ENCODE data around the gene PHKB.

The PHKB gene

DNA sequence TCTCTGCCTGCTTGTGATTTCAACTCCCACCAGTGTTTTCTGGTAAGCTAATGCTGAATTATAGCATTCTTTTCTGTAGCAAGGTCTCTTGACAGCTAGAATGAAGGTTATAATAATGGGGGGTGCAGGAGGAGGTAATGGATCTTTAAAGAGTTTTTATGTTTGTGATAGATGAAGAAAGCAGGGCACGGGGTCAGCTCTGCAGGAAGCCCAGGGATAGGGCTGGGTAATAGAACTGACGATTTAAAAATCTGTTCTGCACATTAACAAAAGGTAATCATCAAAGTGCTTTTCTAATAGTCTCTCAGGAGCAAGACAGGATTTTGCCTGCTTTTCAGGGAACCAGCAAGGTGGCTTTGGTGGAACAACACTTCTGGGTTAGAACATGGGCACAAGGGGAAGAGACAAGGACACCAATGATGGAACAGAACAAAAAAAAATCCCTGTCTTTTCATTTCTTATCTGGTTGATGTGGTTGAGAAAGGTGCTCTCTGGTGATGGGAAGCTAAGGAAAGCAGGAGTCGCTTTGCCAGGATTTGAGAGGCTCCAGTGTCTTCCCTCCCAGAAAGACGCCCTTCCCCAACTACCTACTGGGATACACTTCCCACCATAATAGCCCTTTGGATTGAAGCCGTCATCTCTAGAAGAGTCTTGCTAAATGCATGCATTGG, 263.1 kb downstream of the PHKB start (continued):
- TF ChIP-seq, protein P1, sequence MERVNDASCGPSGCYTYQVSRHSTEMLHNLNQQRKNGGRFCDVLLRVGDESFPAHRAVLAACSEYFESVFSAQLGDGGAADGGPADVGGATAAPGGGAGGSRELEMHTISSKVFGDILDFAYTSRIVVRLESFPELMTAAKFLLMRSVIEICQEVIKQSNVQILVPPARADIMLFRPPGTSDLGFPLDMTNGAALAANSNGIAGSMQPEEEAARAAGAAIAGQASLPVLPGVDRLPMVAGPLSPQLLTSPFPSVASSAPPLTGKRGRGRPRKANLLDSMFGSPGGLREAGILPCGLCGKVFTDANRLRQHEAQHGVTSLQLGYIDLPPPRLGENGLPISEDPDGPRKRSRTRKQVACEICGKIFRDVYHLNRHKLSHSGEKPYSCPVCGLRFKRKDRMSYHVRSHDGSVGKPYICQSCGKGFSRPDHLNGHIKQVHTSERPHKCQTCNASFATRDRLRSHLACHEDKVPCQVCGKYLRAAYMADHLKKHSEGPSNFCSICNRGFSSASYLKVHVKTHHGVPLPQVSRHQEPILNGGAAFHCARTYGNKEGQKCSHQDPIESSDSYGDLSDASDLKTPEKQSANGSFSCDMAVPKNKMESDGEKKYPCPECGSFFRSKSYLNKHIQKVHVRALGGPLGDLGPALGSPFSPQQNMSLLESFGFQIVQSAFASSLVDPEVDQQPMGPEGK (CRISPR knock-in tag; IDR thresholded peaks at IDR 0.05; ENCODE audit: borderline replicate concordance): no peak
- TF ChIP-seq ESRRG (CRISPR knock-in tag; IDR thresholded peaks at IDR 0.05): no peak

GRCh38 chr16:47725188-47725695, 264.1 kb downstream of the PHKB start:
- no peak for ATAC-seq
- TF ChIP-seq ARNTL (CRISPR knock-in tag; IDR thresholded peaks at IDR 0.05; ENCODE audit: borderline replicate concordance, low read depth): no peak
- no peak for TF ChIP-seq ZFP3 (CRISPR knock-in tag; IDR thresholded peaks at IDR 0.05)
- TF ChIP-seq, protein P1 (CRISPR knock-in tag; IDR thresholded peaks at IDR 0.05; ENCODE audit: borderline replicate concordance): no peak
- TF ChIP-seq PPARA (CRISPR knock-in tag; IDR thresholded peaks at IDR 0.05; ENCODE audit: borderline replicate concordance): no peak
- TF ChIP-seq ZNF565 (CRISPR knock-in tag; conservative IDR thresholded peaks at IDR 0.05; ENCODE audit: low read depth): no peak
- TF ChIP-seq BACH2 (CRISPR knock-in tag; IDR thresholded peaks at IDR 0.05; ENCODE audit: borderline replicate concordance): no peak
- TF ChIP-seq CSDC2 (CRISPR knock-in tag; IDR thresholded peaks at IDR 0.05): no peak
- TF ChIP-seq, protein P2, sequence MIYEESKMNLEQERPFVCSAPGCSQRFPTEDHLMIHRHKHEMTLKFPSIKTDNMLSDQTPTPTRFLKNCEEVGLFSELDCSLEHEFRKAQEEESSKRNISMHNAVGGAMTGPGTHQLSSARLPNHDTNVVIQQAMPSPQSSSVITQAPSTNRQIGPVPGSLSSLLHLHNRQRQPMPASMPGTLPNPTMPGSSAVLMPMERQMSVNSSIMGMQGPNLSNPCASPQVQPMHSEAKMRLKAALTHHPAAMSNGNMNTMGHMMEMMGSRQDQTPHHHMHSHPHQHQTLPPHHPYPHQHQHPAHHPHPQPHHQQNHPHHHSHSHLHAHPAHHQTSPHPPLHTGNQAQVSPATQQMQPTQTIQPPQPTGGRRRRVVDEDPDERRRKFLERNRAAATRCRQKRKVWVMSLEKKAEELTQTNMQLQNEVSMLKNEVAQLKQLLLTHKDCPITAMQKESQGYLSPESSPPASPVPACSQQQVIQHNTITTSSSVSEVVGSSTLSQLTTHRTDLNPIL (CRISPR knock-in tag; IDR thresholded peaks at IDR 0.05; ENCODE audit: low read depth): no peak
- no peak for TF ChIP-seq RARB (CRISPR knock-in tag; IDR thresholded peaks at IDR 0.05)
- TF ChIP-seq TOX (CRISPR knock-in tag; IDR thresholded peaks at IDR 0.05; ENCODE audit: borderline replicate concordance): no peak
- no peak for TF ChIP-seq TCF4 (CRISPR knock-in tag; IDR thresholded peaks at IDR 0.05; ENCODE audit: borderline replicate concordance)
- TF ChIP-seq ZNF70 (CRISPR knock-in tag; IDR thresholded peaks at IDR 0.05): no peak
- TF ChIP-seq ZNF8 (CRISPR knock-in tag; IDR thresholded peaks at IDR 0.05): no peak
- TF ChIP-seq ISL1 (CRISPR knock-in tag; IDR thresholded peaks at IDR 0.05): no peak
- TF ChIP-seq GLIS3 (CRISPR knock-in tag; IDR thresholded peaks at IDR 0.05): no peak
- TF ChIP-seq SNAI2 (CRISPR knock-in tag; IDR thresholded peaks at IDR 0.05): no peak
- no peak for TF ChIP-seq ESRRG (CRISPR knock-in tag; IDR thresholded peaks at IDR 0.05)

- no peak for ATAC-seq
- TF ChIP-seq ARNTL (CRISPR knock-in tag; IDR thresholded peaks at IDR 0.05; ENCODE audit: borderline replicate concordance, low read depth): no peak
- no peak for TF ChIP-seq ZFP3 (CRISPR knock-in tag; IDR thresholded peaks at IDR 0.05)
- TF ChIP-seq CSDC2 (CRISPR knock-in tag; IDR thresholded peaks at IDR 0.05): no peak
- TF ChIP-seq ZNF70 (CRISPR knock-in tag; IDR thresholded peaks at IDR 0.05): no peak
- TF ChIP-seq OSR1 (CRISPR knock-in tag; IDR thresholded peaks at IDR 0.05): no peak
- TF ChIP-seq POU6F1 (CRISPR knock-in tag; IDR thresholded peaks at IDR 0.05; ENCODE audit: borderline replicate concordance, low read depth): no peak
- TF ChIP-seq, protein P3, sequence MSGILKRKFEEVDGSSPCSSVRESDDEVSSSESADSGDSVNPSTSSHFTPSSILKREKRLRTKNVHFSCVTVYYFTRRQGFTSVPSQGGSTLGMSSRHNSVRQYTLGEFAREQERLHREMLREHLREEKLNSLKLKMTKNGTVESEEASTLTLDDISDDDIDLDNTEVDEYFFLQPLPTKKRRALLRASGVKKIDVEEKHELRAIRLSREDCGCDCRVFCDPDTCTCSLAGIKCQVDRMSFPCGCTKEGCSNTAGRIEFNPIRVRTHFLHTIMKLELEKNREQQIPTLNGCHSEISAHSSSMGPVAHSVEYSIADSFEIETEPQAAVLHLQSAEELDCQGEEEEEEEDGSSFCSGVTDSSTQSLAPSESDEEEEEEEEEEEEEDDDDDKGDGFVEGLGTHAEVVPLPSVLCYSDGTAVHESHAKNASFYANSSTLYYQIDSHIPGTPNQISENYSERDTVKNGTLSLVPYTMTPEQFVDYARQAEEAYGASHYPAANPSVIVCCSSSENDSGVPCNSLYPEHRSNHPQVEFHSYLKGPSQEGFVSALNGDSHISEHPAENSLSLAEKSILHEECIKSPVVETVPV (CRISPR knock-in tag; IDR thresholded peaks at IDR 0.05): no peak
- no peak for TF ChIP-seq TCF4 (CRISPR knock-in tag; IDR thresholded peaks at IDR 0.05; ENCODE audit: borderline replicate concordance)
- no peak for TF ChIP-seq PPARA (CRISPR knock-in tag; IDR thresholded peaks at IDR 0.05; ENCODE audit: borderline replicate concordance)
- TF ChIP-seq ZNF8 (CRISPR knock-in tag; IDR thresholded peaks at IDR 0.05): no peak
- no peak for TF ChIP-seq ZFP30 (CRISPR knock-in tag; IDR thresholded peaks at IDR 0.05)
- TF ChIP-seq RARB (CRISPR knock-in tag; IDR thresholded peaks at IDR 0.05): no peak
- TF ChIP-seq, protein P1 (CRISPR knock-in tag; IDR thresholded peaks at IDR 0.05; ENCODE audit: borderline replicate concordance): no peak
- TF ChIP-seq ZC3H10 (CRISPR knock-in tag; IDR thresholded peaks at IDR 0.05): no peak
- TF ChIP-seq TSHZ2 (CRISPR knock-in tag; IDR thresholded peaks at IDR 0.05): no peak
- TF ChIP-seq ISL1 (CRISPR knock-in tag; IDR thresholded peaks at IDR 0.05): no peak
- TF ChIP-seq SNAI2 (CRISPR knock-in tag; IDR thresholded peaks at IDR 0.05): no peak
- no peak for TF ChIP-seq GLIS3 (CRISPR knock-in tag; IDR thresholded peaks at IDR 0.05)
Observed at GRCh38 chr16:47726031-47726675, 265.0 kb downstream of the PHKB start.

Data from SK-N-SH treated with all-trans-retinoic acid at 6 μM for 48 hours (cell line).